PFSK-1 (cell line): Measurements from ENCODE around the gene MMP12.

Experiments used
- FOXP2 ChIP-seq: optimal IDR thresholded peaks from 2 replicates; pipeline ENCODE3; 2011; ENCODE audit warnings: borderline replicate concordance, control low read depth, inconsistent platforms; ENCODE audit not compliant: insufficient read depth; ENCODE audit errors: extremely low read length, extremely low read depth
- POLR2AphosphoS5 ChIP-seq: IDR thresholded peaks from 2 replicates; pipeline ENCODE4 v1.6.1; 2012; ENCODE audit warnings: low read depth, mild to moderate bottlenecking, control low read depth, low read length, moderate library complexity
- TAF1 ChIP-seq: IDR thresholded peaks from 2 replicates; pipeline ENCODE4 v1.6.1; 2012; ENCODE audit warnings: low read length, control low read depth, borderline replicate concordance; ENCODE audit not compliant: insufficient read depth
- TF ChIP-seq, protein P1 (sequence below), 2 experiments: IDR thresholded peaks; 2 replicates each; pipeline versions ENCODE4 v1.6.1 to v1.8.0; 2011 to 2012; ENCODE audit warnings: low read depth in 2 of 2, low read length in 2 of 2, control low read depth in 1 of 2, inconsistent platforms in 1 of 2, mild to moderate bottlenecking in 1 of 2, moderate library complexity in 1 of 2; ENCODE audit not compliant: insufficient read depth in 1 of 2

DNA sequence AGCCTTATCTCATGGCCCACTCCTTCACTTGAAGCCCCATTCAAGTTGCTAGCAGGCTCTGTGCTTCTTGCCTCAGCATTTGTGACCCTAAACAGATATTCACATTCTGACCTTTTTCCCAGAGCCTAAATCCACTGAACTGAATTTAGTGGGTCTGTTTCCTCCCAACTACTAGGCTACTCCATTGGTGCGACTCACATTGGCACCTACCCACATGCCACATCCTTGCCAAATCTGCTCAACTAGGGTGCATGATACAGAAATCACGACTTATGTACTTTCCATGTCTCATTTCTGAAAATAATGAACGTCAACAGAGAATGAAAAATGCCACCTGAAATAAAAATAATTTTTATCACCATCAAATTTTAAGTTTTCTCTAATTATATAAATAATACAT, 8.4 kb upstream of the MMP12 start:
- TF ChIP-seq POLR2AphosphoS5, result no peak
- no peak for TF ChIP-seq FOXP2
- TF ChIP-seq, protein P1, sequence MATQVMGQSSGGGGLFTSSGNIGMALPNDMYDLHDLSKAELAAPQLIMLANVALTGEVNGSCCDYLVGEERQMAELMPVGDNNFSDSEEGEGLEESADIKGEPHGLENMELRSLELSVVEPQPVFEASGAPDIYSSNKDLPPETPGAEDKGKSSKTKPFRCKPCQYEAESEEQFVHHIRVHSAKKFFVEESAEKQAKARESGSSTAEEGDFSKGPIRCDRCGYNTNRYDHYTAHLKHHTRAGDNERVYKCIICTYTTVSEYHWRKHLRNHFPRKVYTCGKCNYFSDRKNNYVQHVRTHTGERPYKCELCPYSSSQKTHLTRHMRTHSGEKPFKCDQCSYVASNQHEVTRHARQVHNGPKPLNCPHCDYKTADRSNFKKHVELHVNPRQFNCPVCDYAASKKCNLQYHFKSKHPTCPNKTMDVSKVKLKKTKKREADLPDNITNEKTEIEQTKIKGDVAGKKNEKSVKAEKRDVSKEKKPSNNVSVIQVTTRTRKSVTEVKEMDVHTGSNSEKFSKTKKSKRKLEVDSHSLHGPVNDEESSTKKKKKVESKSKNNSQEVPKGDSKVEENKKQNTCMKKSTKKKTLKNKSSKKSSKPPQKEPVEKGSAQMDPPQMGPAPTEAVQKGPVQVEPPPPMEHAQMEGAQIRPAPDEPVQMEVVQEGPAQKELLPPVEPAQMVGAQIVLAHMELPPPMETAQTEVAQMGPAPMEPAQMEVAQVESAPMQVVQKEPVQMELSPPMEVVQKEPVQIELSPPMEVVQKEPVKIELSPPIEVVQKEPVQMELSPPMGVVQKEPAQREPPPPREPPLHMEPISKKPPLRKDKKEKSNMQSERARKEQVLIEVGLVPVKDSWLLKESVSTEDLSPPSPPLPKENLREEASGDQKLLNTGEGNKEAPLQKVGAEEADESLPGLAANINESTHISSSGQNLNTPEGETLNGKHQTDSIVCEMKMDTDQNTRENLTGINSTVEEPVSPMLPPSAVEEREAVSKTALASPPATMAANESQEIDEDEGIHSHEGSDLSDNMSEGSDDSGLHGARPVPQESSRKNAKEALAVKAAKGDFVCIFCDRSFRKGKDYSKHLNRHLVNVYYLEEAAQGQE (IDR thresholded peaks at IDR 0.05; ENCODE audit: insufficient read depth in 1 of 2, low read depth in 2 of 2, low read length in 2 of 2), result no peak
- TF ChIP-seq TAF1, result no peak
